ENCODE results near the gene USF3. TPM values are rescaled to one million over a fixed set of nuclear protein-coding genes. Genes with fewer than 3 reads are reported as not detected.

USF3 gene
- total RNA-seq, 1 experiment from 2014 or later = 13.5 TPM

GRCh38 chr3:113677737-113678136, 18.7 kb downstream of the USF3 start:
- DNase-seq (ENCODE audit: low read depth, low spot score) (no peak), ATAC-seq (no peak)
- no peak overlapping the region for H3K9ac ChIP-seq (ENCODE audit: low read length)
- no peaks in the 10 kb centered on the region for H3K4me1 ChIP-seq (ENCODE audit: control insufficient read depth in 1 of 2, insufficient read depth in 2 of 2, low read length in 2 of 2)
- H3K9me3 ChIP-seq (ENCODE audit: control insufficient read depth in 1 of 2, insufficient read depth in 1 of 2, low read depth in 1 of 2, low read length in 2 of 2) = no peaks in the 10 kb centered on the region
- no peak overlapping the region for H3K27ac ChIP-seq (ENCODE audit: low read depth, low read length)
- RAD21 ChIA-PET (ENCODE audit: low non-redundant PET in 1 of 2, low total read pairs in 2 of 2, uncharacterized antibody in 2 of 2, unreplicated experiment in 2 of 2) = no interaction called here
- no peak overlapping the region for H2AFZ ChIP-seq (ENCODE audit: low read depth, low read length, poor library complexity, severe bottlenecking)
- no peaks in the 10 kb centered on the region for H3K79me2 ChIP-seq (ENCODE audit: insufficient read depth, low read length)
- H3K9me2 ChIP-seq (ENCODE audit: insufficient read depth) = no peaks in the 10 kb centered on the region
- H3K4me3 ChIP-seq (replicated peaks in 1 of 2; ENCODE audit: low read depth in 1 of 2, low read length in 2 of 2) = no peak overlapping the region
- CTCF ChIA-PET = no interaction called here
- no peak overlapping the region for H3K4me2 ChIP-seq (ENCODE audit: low read length)
- intact Hi-C loops (cut with micrococcal nuclease) = no loop called here
- H3K27me3 ChIP-seq (ENCODE audit: insufficient read depth, low read length) = no peaks in the 10 kb centered on the region
- POLR2A ChIA-PET = no interaction called here
- TF ChIP-seq ZNF274 (IDR thresholded peaks at IDR 0.05; ENCODE audit: low read depth, low read length) = no peak
- no peak for TF ChIP-seq EGR1 (IDR thresholded peaks at IDR 0.05; ENCODE audit: low read depth)
- TF ChIP-seq ELF1 (IDR thresholded peaks at IDR 0.05; ENCODE audit: borderline replicate concordance, low read depth) = no peak
- no peak for TF ChIP-seq RAD21 (IDR thresholded peaks at IDR 0.05; ENCODE audit: low read depth)
- no peak for TF ChIP-seq SIN3A (IDR thresholded peaks at IDR 0.05; ENCODE audit: low read depth)
- TF ChIP-seq YY1 (IDR thresholded peaks at IDR 0.05; ENCODE audit: extremely low read depth, insufficient replicate concordance, low read depth, low read length) = no peak
- TF ChIP-seq ATF3 (IDR thresholded peaks at IDR 0.05) = no peak
- no peak for TF ChIP-seq ZBTB33 (IDR thresholded peaks at IDR 0.05; ENCODE audit: extremely low read depth, insufficient replicate concordance, low read length)
- no peak for TF ChIP-seq SP1 (IDR thresholded peaks at IDR 0.05; ENCODE audit: low read depth)
- TF ChIP-seq CEBPB (IDR thresholded peaks at IDR 0.05; ENCODE audit: low read depth) = no peak
- H4K20me1 ChIP-seq (ENCODE audit: insufficient read depth) = no peaks in the 10 kb centered on the region
- H3K36me3 ChIP-seq (ENCODE audit: control insufficient read depth in 1 of 2, insufficient read depth in 2 of 2, low read length in 2 of 2) = no peaks in the 10 kb centered on the region
- BruUV-seq (replicated peaks) = no TSS peak
